ENCODE data around the gene SLC12A3. TPM values are rescaled to one million over a fixed set of nuclear protein-coding genes. Genes with fewer than 3 reads are reported as not detected.

Gene SLC12A3
- 0.10 TPM for total RNA-seq

GRCh38 chr16:56864960-56865359, at the start of gene SLC12A3:
Gene SLC12A3 (plus strand): TSS chr16:56865207. CDS start chr16:56865236, 29 bp downstream.
- Histone ChIP-seq H3K4me3 (ENCODE audit: low read length) (no peak within 1 kb of the TSS), H3K9me3 (ENCODE audit: low read depth, low read length) (no peaks in the 10 kb centered on the region), H3K4me1 (ENCODE audit: insufficient read depth, low read length) (peaks cover 38% of the 10 kb centered on the region), H3K27me3 (ENCODE audit: insufficient read depth, low read length) (no peaks in the 10 kb centered on the region)

GRCh38 chr16:56815721-56816120, 49.3 kb upstream of the SLC12A3 start:
- no peak overlapping the region for H3K4me3 ChIP-seq (ENCODE audit: low read length)
- H3K4me1 ChIP-seq (ENCODE audit: insufficient read depth, low read length): no peaks in the 10 kb centered on the region
- H3K9me3 ChIP-seq (ENCODE audit: low read depth, low read length): no peaks in the 10 kb centered on the region
- no peaks in the 10 kb centered on the region for H3K27me3 ChIP-seq (ENCODE audit: insufficient read depth, low read length)

GRCh38 chr16:56817056-56817455, 48.0 kb upstream of the SLC12A3 start:
- H3K27me3 ChIP-seq (ENCODE audit: insufficient read depth, low read length): no peaks in the 10 kb centered on the region
- H3K4me1 ChIP-seq (ENCODE audit: insufficient read depth, low read length): no peaks in the 10 kb centered on the region
- no peak overlapping the region for H3K4me3 ChIP-seq (ENCODE audit: low read length)
- no peaks in the 10 kb centered on the region for H3K9me3 ChIP-seq (ENCODE audit: low read depth, low read length)

GRCh38 chr16:56817938-56818337, 47.1 kb upstream of the SLC12A3 start:
- Histone ChIP-seq H3K4me3 (ENCODE audit: low read length) (no peak overlapping the region), H3K27me3 (ENCODE audit: insufficient read depth, low read length) (no peaks in the 10 kb centered on the region), H3K4me1 (ENCODE audit: insufficient read depth, low read length) (no peaks in the 10 kb centered on the region), H3K9me3 (ENCODE audit: low read depth, low read length) (no peaks in the 10 kb centered on the region)

GRCh38 chr16:56823081-56823733, 41.8 kb upstream of the SLC12A3 start:
- no peak overlapping the region for H3K4me3 ChIP-seq (ENCODE audit: low read length)
- no peaks in the 10 kb centered on the region for H3K27me3 ChIP-seq (ENCODE audit: insufficient read depth, low read length)
- H3K9me3 ChIP-seq (ENCODE audit: low read depth, low read length): no peaks in the 10 kb centered on the region
- H3K4me1 ChIP-seq (ENCODE audit: insufficient read depth, low read length): no peaks in the 10 kb centered on the region

- H3K4me3 ChIP-seq (ENCODE audit: low read length): no peak overlapping the region
- H3K27me3 ChIP-seq (ENCODE audit: insufficient read depth, low read length): no peaks in the 10 kb centered on the region
- no peaks in the 10 kb centered on the region for H3K9me3 ChIP-seq (ENCODE audit: low read depth, low read length)
- no peaks in the 10 kb centered on the region for H3K4me1 ChIP-seq (ENCODE audit: insufficient read depth, low read length)
Observed at GRCh38 chr16:56824331-56824730, 40.7 kb upstream of the SLC12A3 start.

- Histone ChIP-seq H3K27me3 (ENCODE audit: insufficient read depth, low read length) (no peaks in the 10 kb centered on the region), H3K9me3 (ENCODE audit: low read depth, low read length) (no peaks in the 10 kb centered on the region)
Observed at GRCh38 chr16:56824804-56825203, 40.2 kb upstream of the SLC12A3 start.

GRCh38 chr16:56825826-56826225, 39.2 kb upstream of the SLC12A3 start:
- no peaks in the 10 kb centered on the region for H3K27me3 ChIP-seq (ENCODE audit: insufficient read depth, low read length)
- H3K4me3 ChIP-seq (ENCODE audit: low read length): no peak overlapping the region
- no peaks in the 10 kb centered on the region for H3K4me1 ChIP-seq (ENCODE audit: insufficient read depth, low read length)
- H3K9me3 ChIP-seq (ENCODE audit: low read depth, low read length): no peaks in the 10 kb centered on the region

More at GRCh38 chr16:56824804-56825203, 40.2 kb upstream of the SLC12A3 start:
- no peak overlapping the region for H3K4me3 ChIP-seq (ENCODE audit: low read length)
- H3K4me1 ChIP-seq (ENCODE audit: insufficient read depth, low read length): no peaks in the 10 kb centered on the region

GRCh38 chr16:56828647-56829046, 36.4 kb upstream of the SLC12A3 start:
- Histone ChIP-seq H3K4me3 (ENCODE audit: low read length) (no peak overlapping the region), H3K9me3 (ENCODE audit: low read depth, low read length) (no peaks in the 10 kb centered on the region), H3K4me1 (ENCODE audit: insufficient read depth, low read length) (no peaks in the 10 kb centered on the region), H3K27me3 (ENCODE audit: insufficient read depth, low read length) (no peaks in the 10 kb centered on the region)

- Histone ChIP-seq H3K4me3 (ENCODE audit: low read length) (no peak overlapping the region), H3K9me3 (ENCODE audit: low read depth, low read length) (no peaks in the 10 kb centered on the region), H3K4me1 (ENCODE audit: insufficient read depth, low read length) (no peaks in the 10 kb centered on the region), H3K27me3 (ENCODE audit: insufficient read depth, low read length) (no peaks in the 10 kb centered on the region)
Observed at GRCh38 chr16:56830669-56831068, 34.3 kb upstream of the SLC12A3 start.

- Histone ChIP-seq H3K4me1 (ENCODE audit: insufficient read depth, low read length) (no peaks in the 10 kb centered on the region), H3K27me3 (ENCODE audit: insufficient read depth, low read length) (no peaks in the 10 kb centered on the region), H3K4me3 (ENCODE audit: low read length) (no peak overlapping the region), H3K9me3 (ENCODE audit: low read depth, low read length) (no peaks in the 10 kb centered on the region)
Observed at GRCh38 chr16:56832768-56833167, 32.2 kb upstream of the SLC12A3 start.

- Histone ChIP-seq H3K4me1 (ENCODE audit: insufficient read depth, low read length) (no peaks in the 10 kb centered on the region), H3K27me3 (ENCODE audit: insufficient read depth, low read length) (no peaks in the 10 kb centered on the region), H3K4me3 (ENCODE audit: low read length) (no peak overlapping the region), H3K9me3 (ENCODE audit: low read depth, low read length) (no peaks in the 10 kb centered on the region)
Observed at GRCh38 chr16:56833243-56833970, 31.6 kb upstream of the SLC12A3 start.

- Histone ChIP-seq H3K9me3 (ENCODE audit: low read depth, low read length) (no peaks in the 10 kb centered on the region), H3K27me3 (ENCODE audit: insufficient read depth, low read length) (no peaks in the 10 kb centered on the region), H3K4me1 (ENCODE audit: insufficient read depth, low read length) (no peaks in the 10 kb centered on the region), H3K4me3 (ENCODE audit: low read length) (no peak overlapping the region)
Observed at GRCh38 chr16:56835320-56835719, 29.7 kb upstream of the SLC12A3 start.

- Histone ChIP-seq H3K9me3 (ENCODE audit: low read depth, low read length) (no peaks in the 10 kb centered on the region), H3K27me3 (ENCODE audit: insufficient read depth, low read length) (no peaks in the 10 kb centered on the region), H3K4me3 (ENCODE audit: low read length) (no peak overlapping the region), H3K4me1 (ENCODE audit: insufficient read depth, low read length) (no peaks in the 10 kb centered on the region)
Observed at GRCh38 chr16:56836410-56837230, 28.4 kb upstream of the SLC12A3 start.

GRCh38 chr16:56838622-56839337, 26.2 kb upstream of the SLC12A3 start:
- Histone ChIP-seq H3K9me3 (ENCODE audit: low read depth, low read length) (no peaks in the 10 kb centered on the region), H3K27me3 (ENCODE audit: insufficient read depth, low read length) (no peaks in the 10 kb centered on the region), H3K4me1 (ENCODE audit: insufficient read depth, low read length) (no peaks in the 10 kb centered on the region), H3K4me3 (ENCODE audit: low read length) (no peak overlapping the region)
